Liver (tissue), 9 donors: ENCODE measurements around the gene FNBP1L. TPM values are rescaled to one million over a fixed set of nuclear protein-coding genes. Genes with fewer than 3 reads are reported as not detected.

ENCODE experiments used
- DNase-seq: peaks from one replicate; pipeline ENCODE4 v3.0.0-alpha.2; 2017; ENCODE audit warnings: low spot score
- H3K27ac ChIP-seq, 2 donors: one replicate each; pipeline ENCODE4 v1.7.0; 2013; ENCODE audit warnings: inconsistent platforms in 2 of 2, low read length in 2 of 2, control low read depth in 1 of 2, low read depth in 1 of 2, mild to moderate bottlenecking in 1 of 2
- H3K27me3 ChIP-seq, 4 donors: one replicate each; pipeline versions ENCODE4 v1.6.1 to v1.7.0; 2013; ENCODE audit warnings: low read length in 3 of 4, inconsistent platforms in 1 of 4, mild to moderate bottlenecking in 1 of 4, moderate library complexity in 1 of 4; ENCODE audit not compliant: control insufficient read depth in 4 of 4, insufficient read depth in 4 of 4
- H3K36me3 ChIP-seq, 4 donors: one replicate each; pipeline versions ENCODE4 v1.6.1 to v1.7.0; 2013; ENCODE audit warnings: low read length in 3 of 4, mild to moderate bottlenecking in 3 of 4, low read depth in 1 of 4, moderate library complexity in 1 of 4; ENCODE audit not compliant: control insufficient read depth in 4 of 4, insufficient read depth in 3 of 4
- H3K4me1 ChIP-seq, 4 donors: one replicate each; pipeline versions ENCODE4 v1.6.1 to v1.7.0; 2013; ENCODE audit warnings: low read length in 3 of 4, mild to moderate bottlenecking in 3 of 4, moderate library complexity in 1 of 4; ENCODE audit not compliant: control insufficient read depth in 4 of 4, insufficient read depth in 4 of 4
- H3K4me3 ChIP-seq, 3 donors: one replicate each; pipeline versions ENCODE4 v1.6.1 to v1.7.0; 2013; ENCODE audit warnings: low read length in 3 of 3, control low read depth in 1 of 3, low read depth in 1 of 3, mild to moderate bottlenecking in 1 of 3
- H3K9ac ChIP-seq, 2 donors: one replicate each; pipeline ENCODE4 v1.7.0; 2013; ENCODE audit warnings: low read length in 2 of 2, mild to moderate bottlenecking in 2 of 2, moderate library complexity in 2 of 2, control low read depth in 1 of 2, low read depth in 1 of 2
- H3K9me3 ChIP-seq, 4 donors: one replicate each; pipeline versions ENCODE4 v1.6.1 to v1.7.0; 2013; ENCODE audit warnings: low read length in 3 of 4; ENCODE audit not compliant: control insufficient read depth in 4 of 4
- FOXA1 ChIP-seq: IDR thresholded peaks from 2 replicates; pipeline ENCODE4 v1.6.1; 2016; ENCODE audit warnings: antibody characterized with exemption
- FOXA2 ChIP-seq: IDR thresholded peaks from 2 replicates; pipeline ENCODE4 v1.6.1; 2016; ENCODE audit warnings: antibody characterized with exemption
- GABPA ChIP-seq, 2 donors: IDR thresholded peaks in 1 of 2; conservative IDR thresholded peaks in 1 of 2; 2 replicates each; pipeline ENCODE4 v1.6.1; 2016; ENCODE audit warnings: antibody characterized with exemption in 2 of 2, mild to moderate bottlenecking in 1 of 2, moderate library complexity in 1 of 2
- HNF4A ChIP-seq, 2 donors: conservative IDR thresholded peaks; 2 replicates each; pipeline ENCODE4 v1.6.1; 2016; ENCODE audit warnings: antibody characterized with exemption in 2 of 2, mild to moderate bottlenecking in 2 of 2
- HNF4G ChIP-seq: IDR thresholded peaks from 2 replicates; pipeline ENCODE4 v1.6.1; 2016; ENCODE audit warnings: antibody characterized with exemption
- NR2F2 ChIP-seq: IDR thresholded peaks from 2 replicates; pipeline ENCODE4 v1.6.1; 2016; ENCODE audit warnings: antibody characterized with exemption
- RAD21 ChIP-seq, 2 donors: IDR thresholded peaks; 2 replicates each; pipeline ENCODE4 v1.6.1; 2016; ENCODE audit warnings: antibody characterized with exemption in 2 of 2, mild to moderate bottlenecking in 2 of 2
- RXRA ChIP-seq, 2 donors: IDR thresholded peaks; 2 replicates each; pipeline ENCODE4 v1.6.1; 2017 to 2018; ENCODE audit warnings: antibody characterized with exemption in 2 of 2, mild to moderate bottlenecking in 1 of 2
- SP1 ChIP-seq: IDR thresholded peaks from 2 replicates; pipeline ENCODE4 v1.6.1; 2018; ENCODE audit warnings: antibody characterized with exemption, mild to moderate bottlenecking
- YY1 ChIP-seq: IDR thresholded peaks from 2 replicates; pipeline ENCODE4 v1.6.1; 2016; ENCODE audit warnings: antibody characterized with exemption, mild to moderate bottlenecking
- WGBS: extraction: QIAGEN DNeasy Blood & Tissue Kit; methylation state at CpG from one replicate; pipeline ENCODE4 v1.1.7; 2013; 5-methylcytosine and 5-hydroxymethylcytosine counted together
- polyA plus RNA-seq, 2 donors: library from polyadenylated mRNA; stranded (reverse) in 1 of 2; unstranded in 1 of 2; fragments of 200-250 nt in 1 of 2; fragments of >200 nt in 1 of 2; fragmentation: Nextera tagmentation in 1 of 2; extraction: Ambion mirVana in 1 of 2; gene quantifications; one replicate each; pipeline versions ENCODE4 v1.2.1 to v1.2.3, GENCODE V29; 2013 to 2015
- total RNA-seq, 2 donors: library from RNA; depleted of rRNA; stranded (reverse); fragments of >200 nt; gene quantifications; one replicate each; pipeline ENCODE4 v1.2.3, GENCODE V29; 2014
- TF ChIP-seq, protein P1 (sequence below): IDR thresholded peaks from 2 replicates; pipeline ENCODE4 v1.6.1; 2016; ENCODE audit warnings: antibody characterized with exemption, mild to moderate bottlenecking
- TF ChIP-seq, protein P2 (sequence below): fragments of 150-350 bp; IDR thresholded peaks from 2 replicates; pipeline ENCODE4 v1.5.1; 2017; ENCODE audit warnings: improper control_type of control experiment, low read depth, low read length; ENCODE audit not compliant: missing input control
- TF ChIP-seq, protein P3 (sequence below): IDR thresholded peaks from 2 replicates; pipeline ENCODE4 v1.6.1; 2016; ENCODE audit warnings: antibody characterized with exemption
- TF ChIP-seq, protein P4 (sequence below): IDR thresholded peaks from 2 replicates; pipeline ENCODE4 v1.6.1; 2016; ENCODE audit warnings: antibody characterized with exemption
- donor health status: healthy.
- donor health status: healthy.
- donor health status: healthy.
- donor health status: healthy.
- donor health status: healthy.

The FNBP1L gene
- total and polyA plus RNA-seq, 4 donors: 5.3 to 13.5 (median 8.9) TPM

DNA sequence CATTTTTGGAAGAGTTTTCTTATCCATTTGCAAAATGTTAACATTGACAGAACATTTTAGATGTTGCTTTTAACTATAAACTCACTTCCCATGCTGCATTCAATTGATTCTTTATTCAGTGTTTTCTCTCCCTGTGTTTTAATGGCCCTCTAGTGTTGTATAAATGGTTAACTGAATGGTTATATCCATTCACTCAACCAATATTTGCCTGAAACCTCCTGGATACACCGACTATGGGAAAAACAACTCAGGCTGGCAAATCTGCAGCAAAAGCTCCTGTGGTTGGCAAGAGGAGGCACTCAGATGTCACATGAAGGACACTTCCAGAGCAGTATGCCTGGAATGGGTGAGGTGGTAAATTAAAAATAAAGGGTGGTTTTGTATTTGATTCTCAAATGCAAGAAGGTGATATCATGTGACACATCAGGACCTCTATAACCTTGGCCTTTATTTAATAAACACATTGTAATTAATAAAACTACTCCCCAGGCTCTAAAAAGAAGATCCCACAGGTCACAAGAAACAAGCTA is 126.1 kb downstream of the FNBP1L start:
- 21% methylated on average over 1 of the region's 1 CpG for whole genome bisulfite sequencing
- Histone ChIP-seq H3K36me3 (peaks cover 7 to 53% (median 26%) of the 10 kb centered on the region in 4 donors), H3K27ac (no peak overlapping the region), H3K27me3 (no peaks in the 10 kb centered on the region), H3K4me1 (no peaks in the 10 kb centered on the region), H3K9me3 (no peaks in the 10 kb centered on the region), H3K9ac (no peak overlapping the region), H3K4me3 (no peak overlapping the region)
- DNase-seq: no peak
- peak in 1 of 2 donors; percentile 7 for TF ChIP-seq RAD21 (IDR thresholded peaks at IDR 0.05)
- TF ChIP-seq, protein P1, sequence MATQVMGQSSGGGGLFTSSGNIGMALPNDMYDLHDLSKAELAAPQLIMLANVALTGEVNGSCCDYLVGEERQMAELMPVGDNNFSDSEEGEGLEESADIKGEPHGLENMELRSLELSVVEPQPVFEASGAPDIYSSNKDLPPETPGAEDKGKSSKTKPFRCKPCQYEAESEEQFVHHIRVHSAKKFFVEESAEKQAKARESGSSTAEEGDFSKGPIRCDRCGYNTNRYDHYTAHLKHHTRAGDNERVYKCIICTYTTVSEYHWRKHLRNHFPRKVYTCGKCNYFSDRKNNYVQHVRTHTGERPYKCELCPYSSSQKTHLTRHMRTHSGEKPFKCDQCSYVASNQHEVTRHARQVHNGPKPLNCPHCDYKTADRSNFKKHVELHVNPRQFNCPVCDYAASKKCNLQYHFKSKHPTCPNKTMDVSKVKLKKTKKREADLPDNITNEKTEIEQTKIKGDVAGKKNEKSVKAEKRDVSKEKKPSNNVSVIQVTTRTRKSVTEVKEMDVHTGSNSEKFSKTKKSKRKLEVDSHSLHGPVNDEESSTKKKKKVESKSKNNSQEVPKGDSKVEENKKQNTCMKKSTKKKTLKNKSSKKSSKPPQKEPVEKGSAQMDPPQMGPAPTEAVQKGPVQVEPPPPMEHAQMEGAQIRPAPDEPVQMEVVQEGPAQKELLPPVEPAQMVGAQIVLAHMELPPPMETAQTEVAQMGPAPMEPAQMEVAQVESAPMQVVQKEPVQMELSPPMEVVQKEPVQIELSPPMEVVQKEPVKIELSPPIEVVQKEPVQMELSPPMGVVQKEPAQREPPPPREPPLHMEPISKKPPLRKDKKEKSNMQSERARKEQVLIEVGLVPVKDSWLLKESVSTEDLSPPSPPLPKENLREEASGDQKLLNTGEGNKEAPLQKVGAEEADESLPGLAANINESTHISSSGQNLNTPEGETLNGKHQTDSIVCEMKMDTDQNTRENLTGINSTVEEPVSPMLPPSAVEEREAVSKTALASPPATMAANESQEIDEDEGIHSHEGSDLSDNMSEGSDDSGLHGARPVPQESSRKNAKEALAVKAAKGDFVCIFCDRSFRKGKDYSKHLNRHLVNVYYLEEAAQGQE: no peak

DNA sequence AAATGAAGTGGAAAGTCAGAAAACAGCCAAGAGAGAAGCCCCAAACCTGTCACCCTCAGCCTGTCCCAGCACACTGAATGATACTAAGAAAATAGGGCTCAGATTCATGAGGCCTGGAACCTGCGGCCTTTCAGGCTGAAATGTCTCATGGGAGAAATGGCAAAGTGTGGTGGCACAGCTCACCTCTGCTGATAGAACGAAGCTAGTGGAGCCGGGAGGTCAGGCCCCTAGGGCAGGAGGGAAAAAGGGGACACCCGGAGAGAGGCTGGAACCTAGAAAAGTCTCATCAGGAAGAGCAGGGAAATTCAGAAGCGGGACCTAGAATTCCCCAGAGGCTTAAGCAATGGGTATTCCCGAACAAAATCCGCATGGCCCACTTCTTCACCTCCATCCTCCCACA is 126.6 kb downstream of the FNBP1L start:
- H3K4me1 ChIP-seq: no peaks in the 10 kb centered on the region
- H3K27ac ChIP-seq: no peak overlapping the region
- no peak for TF ChIP-seq YY1
- TF ChIP-seq HNF4A (conservative IDR thresholded peaks at IDR 0.05): no peak
- TF ChIP-seq RXRA (IDR thresholded peaks at IDR 0.05): no peak
- no peak for TF ChIP-seq FOXA1
- TF ChIP-seq, protein P2, sequence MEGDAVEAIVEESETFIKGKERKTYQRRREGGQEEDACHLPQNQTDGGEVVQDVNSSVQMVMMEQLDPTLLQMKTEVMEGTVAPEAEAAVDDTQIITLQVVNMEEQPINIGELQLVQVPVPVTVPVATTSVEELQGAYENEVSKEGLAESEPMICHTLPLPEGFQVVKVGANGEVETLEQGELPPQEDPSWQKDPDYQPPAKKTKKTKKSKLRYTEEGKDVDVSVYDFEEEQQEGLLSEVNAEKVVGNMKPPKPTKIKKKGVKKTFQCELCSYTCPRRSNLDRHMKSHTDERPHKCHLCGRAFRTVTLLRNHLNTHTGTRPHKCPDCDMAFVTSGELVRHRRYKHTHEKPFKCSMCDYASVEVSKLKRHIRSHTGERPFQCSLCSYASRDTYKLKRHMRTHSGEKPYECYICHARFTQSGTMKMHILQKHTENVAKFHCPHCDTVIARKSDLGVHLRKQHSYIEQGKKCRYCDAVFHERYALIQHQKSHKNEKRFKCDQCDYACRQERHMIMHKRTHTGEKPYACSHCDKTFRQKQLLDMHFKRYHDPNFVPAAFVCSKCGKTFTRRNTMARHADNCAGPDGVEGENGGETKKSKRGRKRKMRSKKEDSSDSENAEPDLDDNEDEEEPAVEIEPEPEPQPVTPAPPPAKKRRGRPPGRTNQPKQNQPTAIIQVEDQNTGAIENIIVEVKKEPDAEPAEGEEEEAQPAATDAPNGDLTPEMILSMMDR: no peak
- no peak for TF ChIP-seq RAD21 (IDR thresholded peaks at IDR 0.05)
- TF ChIP-seq FOXA2: no peak
- TF ChIP-seq, protein P3, sequence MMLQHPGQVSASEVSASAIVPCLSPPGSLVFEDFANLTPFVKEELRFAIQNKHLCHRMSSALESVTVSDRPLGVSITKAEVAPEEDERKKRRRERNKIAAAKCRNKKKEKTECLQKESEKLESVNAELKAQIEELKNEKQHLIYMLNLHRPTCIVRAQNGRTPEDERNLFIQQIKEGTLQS: no peak
- TF ChIP-seq SP1: no peak
- TF ChIP-seq, protein P4, sequence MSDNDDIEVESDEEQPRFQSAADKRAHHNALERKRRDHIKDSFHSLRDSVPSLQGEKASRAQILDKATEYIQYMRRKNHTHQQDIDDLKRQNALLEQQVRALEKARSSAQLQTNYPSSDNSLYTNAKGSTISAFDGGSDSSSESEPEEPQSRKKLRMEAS: no peak
- TF ChIP-seq NR2F2: no peak
- TF ChIP-seq, protein P1: no peak
- no peak for TF ChIP-seq HNF4G
- no peak for TF ChIP-seq GABPA (IDR thresholded peaks at IDR 0.05 in 1 of 2, conservative IDR thresholded peaks at IDR 0.05 in 1 of 2)
- no peaks in the 10 kb centered on the region for H3K27me3 ChIP-seq
- no peak overlapping the region for H3K9ac ChIP-seq
- H3K9me3 ChIP-seq: no peaks in the 10 kb centered on the region
- H3K4me3 ChIP-seq: no peak overlapping the region
- H3K36me3 ChIP-seq: peaks cover 7 to 48% (median 26%) of the 10 kb centered on the region in 4 donors
- no peak for DNase-seq
- 80% methylated on average over 7 of the region's 7 CpGs for WGBS
